ENCODE data around the gene GRAMD1C. TPM values are rescaled to one million over a fixed set of nuclear protein-coding genes. Genes with fewer than 3 reads are reported as not detected.

GRAMD1C gene
- total and polyA plus RNA-seq, 2 donors (not counting 3 experiments of a cell fraction or from before 2014, with no cell fraction given), result 7.0 to 24.0 TPM

GRCh38 chr3:113897373-113897777, 58.8 kb downstream of the GRAMD1C start:
- H3K36me3 ChIP-seq (ENCODE audit: control insufficient read depth in 2 of 2, extremely low read depth in 1 of 2, insufficient read depth in 2 of 2, low read length in 2 of 2), result no peaks in the 10 kb centered on the region
- no peaks in the 10 kb centered on the region for H3K9me3 ChIP-seq (replicated peaks; ENCODE audit: control insufficient read depth, insufficient read depth, low read length)
- intact Hi-C loops (cut with micrococcal nuclease), result no loop called here
- BruUV-seq (replicated peaks), result no TSS peak
- H3K9me1 ChIP-seq (replicated peaks; ENCODE audit: control insufficient read depth, extremely low read depth, insufficient read depth, low read length), result no peaks in the 10 kb centered on the region
- H2AFZ ChIP-seq (ENCODE audit: low read depth, low read length), result no peak overlapping the region
- POLR2A ChIA-PET, result no interaction called here
- H3K4me3 ChIP-seq (replicated peaks in 1 of 3; ENCODE audit: insufficient read depth in 1 of 3, low read depth in 1 of 3, low read length in 3 of 3), result no peak overlapping the region
- FAIRE-seq (no peak), DNase-seq (ENCODE audit: low read depth, low spot score) (no peak)
- dilution Hi-C loops (cut with MboI; ENCODE audit: extremely low pct_ligation_motif_present, low sequenced_read_pairs), result no loop called here
- H3K4me2 ChIP-seq (ENCODE audit: insufficient read depth, low read length), result no peak overlapping the region
- TF ChIP-seq GATA2 (IDR thresholded peaks at IDR 0.05; ENCODE audit: insufficient read depth, insufficient read length, low read depth, low read length), result no peak
- TF ChIP-seq JUN (IDR thresholded peaks at IDR 0.05; ENCODE audit: borderline replicate concordance, insufficient read depth, insufficient read length, low read depth), result no peak
- TF ChIP-seq POLR2AphosphoS5 (IDR thresholded peaks at IDR 0.05; ENCODE audit: insufficient read depth, low read depth, low read length), result no peak
- TF ChIP-seq CTCF (IDR thresholded peaks at IDR 0.05; ENCODE audit: extremely low read depth in 1 of 2, insufficient read depth in 1 of 2, low read depth in 1 of 2, low read length in 2 of 2), result no peak
- no peak for TF ChIP-seq FOS (IDR thresholded peaks at IDR 0.05; ENCODE audit: borderline replicate concordance, insufficient read depth, low read length)
- no peak for TF ChIP-seq MYC (IDR thresholded peaks at IDR 0.05; ENCODE audit: low read depth, low read length)
- H3K79me2 ChIP-seq (ENCODE audit: control insufficient read depth, insufficient read depth, low read length), result no peaks in the 10 kb centered on the region
- H4K20me1 ChIP-seq (replicated peaks; ENCODE audit: control insufficient read depth, extremely low read depth, insufficient read depth, low read length), result no peaks in the 10 kb centered on the region
- CTCF ChIA-PET, result interaction anchor here (0.8 to 1.5 kb wide), 3 partner anchors 9 to 258 kb away, joined by 3 read pairs; no protein-coding TSS in a partner anchor
- H3K9ac ChIP-seq (replicated peaks; ENCODE audit: extremely low read depth, insufficient read depth, low read length), result no peak overlapping the region
- H3K27ac ChIP-seq (ENCODE audit: insufficient read depth, low read depth, low read length), result no peak overlapping the region
- no peaks in the 10 kb centered on the region for H3K27me3 ChIP-seq (ENCODE audit: control insufficient read depth in 2 of 2, insufficient read depth in 2 of 2, low read length in 2 of 2)
- no peaks in the 10 kb centered on the region for H3K4me1 ChIP-seq (ENCODE audit: control insufficient read depth, extremely low read depth, insufficient read depth, low read length)

Measured in endothelial cell of umbilical vein (primary cell).